CD14-positive monocyte (primary cell): ENCODE measurements around the gene SCRN1. TPM values are rescaled to one million over a fixed set of nuclear protein-coding genes. Genes with fewer than 3 reads are reported as not detected.

Experiments used
- DNase-seq, 3 donors: peaks; one replicate each; pipeline ENCODE4 v3.0.0-alpha.2; 2011 to 2022
- H2AFZ ChIP-seq: 2 replicates; pipeline ENCODE4 v1.6.0; 2012; ENCODE audit warnings: mild to moderate bottlenecking, low read depth, low read length, inconsistent platforms; ENCODE audit not compliant: insufficient read depth, poor library complexity, severe bottlenecking
- H3K27ac ChIP-seq, 2 donors: 1 replicate in 1 of 2; 2 replicates in 1 of 2; pipeline ENCODE4 v1.5.1; 2012 to 2013; ENCODE audit warnings: low read length in 2 of 2, control low read depth in 1 of 2, inconsistent platforms in 1 of 2, low read depth in 1 of 2, mild to moderate bottlenecking in 1 of 2
- H3K27me3 ChIP-seq, 2 donors: one replicate each; pipeline versions ENCODE4 v1.6.0 to v1.6.1; 2011 to 2013; ENCODE audit warnings: low read length in 2 of 2; ENCODE audit not compliant: control insufficient read depth in 2 of 2, insufficient read depth in 2 of 2
- H3K36me3 ChIP-seq, 2 donors: replicated peaks in 1 of 2; 1 replicate in 1 of 2; 2 replicates in 1 of 2; pipeline versions ENCODE4 v1.5.1 to v1.6.1; 2012 to 2013; ENCODE audit warnings: low read length in 2 of 2, control low read depth in 1 of 2, inconsistent platforms in 1 of 2, mild to moderate bottlenecking in 1 of 2; ENCODE audit not compliant: insufficient read depth in 2 of 2, control insufficient read depth in 1 of 2
- H3K4me1 ChIP-seq, 2 donors: 1 replicate in 1 of 2; 2 replicates in 1 of 2; pipeline versions ENCODE4 v1.5.1 to v1.6.1; 2012 to 2013; ENCODE audit warnings: low read length in 2 of 2, control low read depth in 1 of 2, inconsistent platforms in 1 of 2, mild to moderate bottlenecking in 1 of 2, moderate library complexity in 1 of 2; ENCODE audit not compliant: insufficient read depth in 2 of 2, control insufficient read depth in 1 of 2
- H3K4me2 ChIP-seq: replicated peaks from 2 replicates; pipeline ENCODE3; 2012; ENCODE audit warnings: low read length, moderate library complexity, mild to moderate bottlenecking; ENCODE audit not compliant: poor library complexity, severe bottlenecking; ENCODE audit errors: extremely low read depth
- H3K4me3 ChIP-seq, 3 experiments: fragments of 200-600 bp in 1 of 3; sonication (generic) in 1 of 3; replicated peaks in 1 of 3; 1 replicate in 2 of 3; 2 replicates in 1 of 3; pipeline ENCODE4 v1.5.1; 2011 to 2013; ENCODE audit warnings: low read length in 3 of 3, mild to moderate bottlenecking in 3 of 3, control low read depth in 2 of 3, low read depth in 2 of 3, inconsistent platforms in 1 of 3, moderate library complexity in 1 of 3
- H3K79me2 ChIP-seq: 2 replicates; pipeline ENCODE4 v1.6.0; 2012; ENCODE audit warnings: mild to moderate bottlenecking, control low read depth, inconsistent platforms, low read length, moderate library complexity; ENCODE audit not compliant: insufficient read depth
- H3K9ac ChIP-seq: 2 replicates; pipeline ENCODE4 v1.6.0; 2017; ENCODE audit warnings: low read length, mild to moderate bottlenecking; ENCODE audit not compliant: insufficient read depth, poor library complexity, severe bottlenecking
- H3K9me3 ChIP-seq, 2 donors: replicated peaks in 1 of 2; 1 replicate in 1 of 2; 2 replicates in 1 of 2; pipeline versions ENCODE4 v1.5.1 to v1.6.1; 2012 to 2013; ENCODE audit warnings: low read length in 2 of 2, control low read depth in 1 of 2; ENCODE audit not compliant: control insufficient read depth in 1 of 2, insufficient read depth in 1 of 2
- H4K20me1 ChIP-seq: 2 replicates; pipeline ENCODE4 v1.6.0; 2012; ENCODE audit warnings: mild to moderate bottlenecking, low read length, control low read depth, moderate library complexity; ENCODE audit not compliant: insufficient read depth
- H3K27ac Mint-ChIP-seq, 7 donors: one replicate each; pipeline ENCODE4 v1.8.0; 2020; ENCODE audit warnings: mild to moderate bottlenecking in 7 of 7, mixed read lengths in 7 of 7, moderate library complexity in 6 of 7, inconsistent platforms in 2 of 7
- H3K27me3 Mint-ChIP-seq, 3 donors: one replicate each; pipeline ENCODE4 v1.8.0; 2021 to 2022; ENCODE audit warnings: low read depth in 3 of 3, mild to moderate bottlenecking in 3 of 3, mixed read lengths in 3 of 3, moderate library complexity in 3 of 3, inconsistent platforms in 1 of 3
- H3K36me3 Mint-ChIP-seq, 2 donors: one replicate each; pipeline ENCODE4 v1.8.0; 2020; ENCODE audit warnings: mixed read lengths in 2 of 2, inconsistent platforms in 1 of 2, mild to moderate bottlenecking in 1 of 2
- H3K4me1 Mint-ChIP-seq: one replicate; pipeline ENCODE4 v1.8.0; 2020; ENCODE audit warnings: mild to moderate bottlenecking, mixed read lengths
- H3K4me3 Mint-ChIP-seq, 2 donors: one replicate each; pipeline ENCODE4 v1.8.0; 2020; ENCODE audit warnings: mild to moderate bottlenecking in 2 of 2, mixed read lengths in 2 of 2, moderate library complexity in 1 of 2
- H3K9me3 Mint-ChIP-seq, 7 donors: one replicate each; pipeline ENCODE4 v1.8.0; 2020 to 2022; ENCODE audit warnings: mixed read lengths in 7 of 7, mild to moderate bottlenecking in 6 of 7, moderate library complexity in 6 of 7, inconsistent platforms in 2 of 7
- WGBS: methylation state at CpG from one replicate; pipeline ENCODE4 v1.1.5; 2013; ENCODE audit warnings: missing lambda C conversion rate; ENCODE audit not compliant: insufficient coverage; 5-methylcytosine and 5-hydroxymethylcytosine counted together
- intact Hi-C, 2 donors: fragments of 100-400 bp; cut with micrococcal nuclease; formaldehyde crosslinking; loops; one replicate each; pipeline versions ENCODE4 v1.15.0 to v1.15.1; 2023
- polyA plus RNA-seq, 3 donors: library from polyadenylated mRNA; depleted of rRNA in 1 of 3; unstranded in 2 of 3; stranded (reverse) in 1 of 3; fragments of 300-500 nt in 2 of 3; fragments of >200 nt in 1 of 3; fragmentation: Illumina TruSeq in 2 of 3; gene quantifications; 1 replicate in 2 of 3; 2 replicates in 1 of 3; pipeline ENCODE4 v1.2.3, GENCODE V29; 2012 to 2021
- TF ChIP-seq, protein P1 (sequence below): fragments of 200-600 bp; IDR thresholded peaks from one replicate; pipeline ENCODE4 v1.8.0; 2022; ENCODE audit warnings: antibody characterized with exemption, mild to moderate bottlenecking

SCRN1 gene
- polyA plus RNA-seq, 3 donors, result 8.4 to 12.1 (median 8.6) TPM

GRCh38 chr7:30012757-30013156, 23.2 kb upstream of the SCRN1 start:
- Histone ChIP-seq H3K27me3 (no peaks in the 10 kb centered on the region), H3K4me3 (no peak overlapping the region), H3K9ac (no peak overlapping the region), H3K36me3 (peaks cover 8 to 29% of the 10 kb centered on the region in 2 donors), H2AFZ (no peak overlapping the region), H3K4me1 (no peaks in the 10 kb centered on the region), H3K27ac (no peak overlapping the region), H3K79me2 (no peaks in the 10 kb centered on the region), H3K9me3 (no peaks in the 10 kb centered on the region), H4K20me1 (no peaks in the 10 kb centered on the region), H3K4me2 (no peak overlapping the region)
- WGBS, result no CpG with 5 or more reads among the region's 3 CpGs
- DNase-seq, result no peak
- H3K4me1 Mint-ChIP-seq, result no peaks in the 10 kb centered on the region
- H3K27ac Mint-ChIP-seq, result no peak overlapping the region
- TF ChIP-seq, protein P1, sequence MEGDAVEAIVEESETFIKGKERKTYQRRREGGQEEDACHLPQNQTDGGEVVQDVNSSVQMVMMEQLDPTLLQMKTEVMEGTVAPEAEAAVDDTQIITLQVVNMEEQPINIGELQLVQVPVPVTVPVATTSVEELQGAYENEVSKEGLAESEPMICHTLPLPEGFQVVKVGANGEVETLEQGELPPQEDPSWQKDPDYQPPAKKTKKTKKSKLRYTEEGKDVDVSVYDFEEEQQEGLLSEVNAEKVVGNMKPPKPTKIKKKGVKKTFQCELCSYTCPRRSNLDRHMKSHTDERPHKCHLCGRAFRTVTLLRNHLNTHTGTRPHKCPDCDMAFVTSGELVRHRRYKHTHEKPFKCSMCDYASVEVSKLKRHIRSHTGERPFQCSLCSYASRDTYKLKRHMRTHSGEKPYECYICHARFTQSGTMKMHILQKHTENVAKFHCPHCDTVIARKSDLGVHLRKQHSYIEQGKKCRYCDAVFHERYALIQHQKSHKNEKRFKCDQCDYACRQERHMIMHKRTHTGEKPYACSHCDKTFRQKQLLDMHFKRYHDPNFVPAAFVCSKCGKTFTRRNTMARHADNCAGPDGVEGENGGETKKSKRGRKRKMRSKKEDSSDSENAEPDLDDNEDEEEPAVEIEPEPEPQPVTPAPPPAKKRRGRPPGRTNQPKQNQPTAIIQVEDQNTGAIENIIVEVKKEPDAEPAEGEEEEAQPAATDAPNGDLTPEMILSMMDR, result no peak
- no peak overlapping the region for H3K4me3 Mint-ChIP-seq
- H3K27me3 Mint-ChIP-seq, result no peaks in the 10 kb centered on the region
- intact Hi-C loops, result no loop called here
- H3K9me3 Mint-ChIP-seq, result peaks cover 0 to 6% (median 0%) of the 10 kb centered on the region in 7 donors
- H3K36me3 Mint-ChIP-seq, result peaks cover 9 to 36% of the 10 kb centered on the region in 2 donors

GRCh38 chr7:30010021-30010420, 20.4 kb upstream of the SCRN1 start:
- no peaks in the 10 kb centered on the region for H3K27me3 Mint-ChIP-seq
- H3K9ac ChIP-seq, result no peak overlapping the region
- no peak overlapping the region for H3K27ac Mint-ChIP-seq
- no peak overlapping the region for H2AFZ ChIP-seq
- peaks cover 6 to 21% of the 10 kb centered on the region in 2 donors for H3K36me3 Mint-ChIP-seq
- intact Hi-C loops, result no loop called here
- no peak overlapping the region for H3K4me2 ChIP-seq
- no peaks in the 10 kb centered on the region for H3K9me3 ChIP-seq
- H4K20me1 ChIP-seq, result no peaks in the 10 kb centered on the region
- no peak overlapping the region for H3K27ac ChIP-seq
- no peaks in the 10 kb centered on the region for H3K79me2 ChIP-seq
- DNase-seq, result no peak
- WGBS, result 100% methylated on average over 5 of the region's 6 CpGs
- H3K4me3 ChIP-seq, result no peak overlapping the region
- no peaks in the 10 kb centered on the region for H3K4me1 Mint-ChIP-seq
- no peak overlapping the region for H3K4me3 Mint-ChIP-seq
- no peaks in the 10 kb centered on the region for H3K4me1 ChIP-seq
- H3K9me3 Mint-ChIP-seq, result peaks cover 0 to 1% (median 0%) of the 10 kb centered on the region in 7 donors
- no peaks in the 10 kb centered on the region for H3K27me3 ChIP-seq
- peaks cover 6 to 29% of the 10 kb centered on the region in 2 donors for H3K36me3 ChIP-seq
- TF ChIP-seq, protein P1, result no peak
